Thyroid gland (tissue), 4 donors: ENCODE results near the gene TMEM95. TPM values are rescaled to one million over a fixed set of nuclear protein-coding genes. Genes with fewer than 3 reads are reported as not detected.

Source experiments
- DNase-seq, 2 donors: peaks; one replicate each; pipeline ENCODE4 v3.0.0-alpha.2; 2019
- H3K27ac ChIP-seq, 3 donors: fragments of 200-600 bp; sonication (generic); 1 replicate in 2 of 3; 2 replicates in 1 of 3; pipeline ENCODE4 v1.5.1; 2016 to 2019; ENCODE audit warnings: mild to moderate bottlenecking in 1 of 3, moderate library complexity in 1 of 3
- H3K27me3 ChIP-seq: fragments of 200-600 bp; sonication (generic); one replicate; pipeline ENCODE4 v1.5.1; 2019
- H3K36me3 ChIP-seq, 2 donors: fragments of 200-600 bp; sonication (generic); one replicate each; pipeline ENCODE4 v1.5.1; 2016 to 2019
- H3K4me1 ChIP-seq, 2 donors: fragments of 200-600 bp; sonication (generic); one replicate each; pipeline ENCODE4 v1.5.1; 2017 to 2019
- H3K4me3 ChIP-seq, 3 donors: fragments of 200-600 bp; sonication (generic); replicated peaks in 1 of 3; 1 replicate in 2 of 3; 2 replicates in 1 of 3; pipeline ENCODE4 v1.5.1; 2016; ENCODE audit warnings: mild to moderate bottlenecking in 1 of 3
- H3K9me3 ChIP-seq: fragments of 200-600 bp; sonication (generic); one replicate; pipeline ENCODE4 v1.5.1; 2017
- CTCF ChIP-seq, 6 experiments: fragments of 200-600 bp in 3 of 6; fragments of 450-650 bp in 3 of 6; sonication (generic) in 3 of 6; IDR thresholded peaks; one replicate each; pipeline ENCODE4 v1.5.1; 2016 to 2019; ENCODE audit warnings: antibody characterized with exemption in 6 of 6, mild to moderate bottlenecking in 2 of 6, inconsistent platforms in 1 of 6, moderate library complexity in 1 of 6
- POLR2A ChIP-seq, 2 donors: fragments of 450-650 bp; IDR thresholded peaks; one replicate each; pipeline ENCODE4 v1.6.1; 2017; ENCODE audit warnings: antibody characterized with exemption in 2 of 2, mild to moderate bottlenecking in 2 of 2, moderate library complexity in 1 of 2
- WGBS, 2 donors: methylation state at CpG; one replicate each; pipeline ENCODE4 v1.1.5; 2017; 5-methylcytosine and 5-hydroxymethylcytosine counted together
- intact Hi-C: fragments of 100-400 bp; cut with DNase I; formaldehyde crosslinking; loops from one replicate; pipeline ENCODE4 v1.15.1; 2023
- total RNA-seq, 4 donors: library from RNA; depleted of rRNA; stranded (reverse); fragments of >200 nt; gene quantifications; one replicate each; pipeline ENCODE4 v1.2.3, GENCODE V29; 2016

The TMEM95 gene
- total RNA-seq, 4 donors from 2014 or later: not detected

- TF ChIP-seq CTCF (IDR thresholded peaks at IDR 0.05): no peak
- no peak for TF ChIP-seq POLR2A (IDR thresholded peaks at IDR 0.05)
- WGBS, 2 donors: 95 to 96% methylated on average over 3 of the region's 3 CpGs
- Histone ChIP-seq H3K4me3 (no peak overlapping the region), H3K9me3 (no peaks in the 10 kb centered on the region), H3K27ac (no peak overlapping the region), H3K36me3 (no peaks in the 10 kb centered on the region), H3K27me3 (no peaks in the 10 kb centered on the region), H3K4me1 (peaks cover 15 to 23% of the 10 kb centered on the region in 2 donors)
- intact Hi-C loops: no loop called here
- DNase-seq: no peak
These were observed 24.2 kb downstream of the TMEM95 start for GRCh38 chr17:7379134-7379533.

GRCh38 chr17:7380321-7380720, 25.4 kb downstream of the TMEM95 start:
- Histone ChIP-seq H3K27me3 (no peaks in the 10 kb centered on the region), H3K4me1 (peaks cover 15 to 23% of the 10 kb centered on the region in 2 donors), H3K36me3 (no peaks in the 10 kb centered on the region), H3K4me3 (peak overlapping the region in 1 of 3 donors; percentile 72), H3K27ac (peak overlapping the region in 1 of 3 donors; percentile 74), H3K9me3 (no peaks in the 10 kb centered on the region)
- TF ChIP-seq POLR2A (IDR thresholded peaks at IDR 0.05): no peak
- TF ChIP-seq CTCF (IDR thresholded peaks at IDR 0.05): no peak
- 2 to 25% methylated on average over 3 to 7 of the region's 7 CpGs for WGBS, 2 donors
- intact Hi-C loops: no loop called here
- peak; percentile 81 to 85 for DNase-seq

- H3K4me1 ChIP-seq: peaks cover 15 to 23% of the 10 kb centered on the region in 2 donors
- no peaks in the 10 kb centered on the region for H3K27me3 ChIP-seq
- H3K4me3 ChIP-seq: peak within 1 kb of the TSS; percentile 3 to 72 (median 6)
- DNase-seq: peak; percentile 80 to 83
- H3K27ac ChIP-seq: peak within 1 kb of the TSS in 2 of 3 donors; percentile 49 to 74
- H3K36me3 ChIP-seq: no peaks in the 10 kb centered on the region
- WGBS, 2 donors: 4 to 7% methylated on average over 33 to 47 of the region's 52 CpGs
- no peaks in the 10 kb centered on the region for H3K9me3 ChIP-seq
- intact Hi-C loops: no loop called here
- TF ChIP-seq POLR2A (IDR thresholded peaks at IDR 0.05) (peak in 1 of 2 donors; percentile 79), CTCF (IDR thresholded peaks at IDR 0.05) (no peak)
These were observed 26.1 kb downstream of the TMEM95 start, which contains the start of gene TNK1 for GRCh38 chr17:7380855-7381683. Gene TNK1, plus strand, starts transcription at chr17:7381089. Its CDS starts 1,838 bp downstream, at chr17:7382927.

- Histone ChIP-seq H3K4me1 (peaks cover 15 to 23% of the 10 kb centered on the region in 2 donors), H3K9me3 (no peaks in the 10 kb centered on the region), H3K4me3 (no peak overlapping the region), H3K27ac (no peak overlapping the region), H3K27me3 (no peaks in the 10 kb centered on the region), H3K36me3 (no peaks in the 10 kb centered on the region)
- TF ChIP-seq POLR2A (IDR thresholded peaks at IDR 0.05) (no peak), CTCF (IDR thresholded peaks at IDR 0.05) (no peak)
- DNase-seq: no peak
- WGBS, 2 donors: 93 to 94% methylated on average over 9 to 10 of the region's 10 CpGs
- intact Hi-C loops: no loop called here
These were observed 27.9 kb downstream of the TMEM95 start for GRCh38 chr17:7382901-7383300.

- no peaks in the 10 kb centered on the region for H3K36me3 ChIP-seq
- TF ChIP-seq CTCF (IDR thresholded peaks at IDR 0.05) (no peak), POLR2A (IDR thresholded peaks at IDR 0.05) (no peak)
- no peak overlapping the region for H3K4me3 ChIP-seq
- H3K27me3 ChIP-seq: no peaks in the 10 kb centered on the region
- H3K4me1 ChIP-seq: peaks cover 15 to 23% of the 10 kb centered on the region in 2 donors
- no peak for DNase-seq
- 84 to 95% methylated on average over 5 to 10 of the region's 11 CpGs for WGBS, 2 donors
- intact Hi-C loops: no loop called here
- no peak overlapping the region for H3K27ac ChIP-seq
- H3K9me3 ChIP-seq: no peaks in the 10 kb centered on the region
These were observed 28.4 kb downstream of the TMEM95 start for GRCh38 chr17:7383371-7383741.
